Measurements from ENCODE around the gene PDCD4. TPM values are rescaled to one million over a fixed set of nuclear protein-coding genes. Genes with fewer than 3 reads are reported as not detected.

Gene PDCD4
- polyA plus RNA-seq, 1 of the 3 experiments (the other 2 are of a cell fraction) = 23.3 TPM

DNA sequence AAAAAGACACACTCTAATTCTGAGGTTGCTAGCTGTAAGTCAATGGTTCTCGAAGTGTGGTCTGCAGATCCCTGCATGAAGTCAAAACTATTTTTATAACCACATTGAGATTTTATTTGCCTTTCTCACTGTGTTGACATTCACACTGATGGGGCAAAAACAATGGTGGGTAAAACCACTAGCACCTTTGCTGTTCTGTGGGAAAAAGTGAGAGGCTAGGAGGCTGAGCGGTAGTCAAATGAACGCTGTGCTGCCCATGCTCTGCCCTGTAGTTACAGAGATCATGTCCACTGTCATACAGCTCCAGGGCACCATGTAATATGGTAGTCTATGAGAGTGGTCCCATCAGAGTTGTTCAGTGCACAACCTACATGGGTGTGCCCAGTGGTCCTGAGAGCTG lies 21.6 kb upstream of the PDCD4 start:
- TF ChIP-seq EP300 (IDR thresholded peaks at IDR 0.05; ENCODE audit: borderline replicate concordance in 1 of 2, low read depth in 1 of 2, low read length in 1 of 2) (no peak), USF2 (IDR thresholded peaks at IDR 0.05; ENCODE audit: borderline replicate concordance, low read depth, low read length) (no peak), SMC3 (IDR thresholded peaks at IDR 0.05; ENCODE audit: low read depth, low read length) (no peak), CHD2 (IDR thresholded peaks at IDR 0.05; ENCODE audit: low read length, partially characterized antibody) (no peak), POLR2AphosphoS5 (IDR thresholded peaks at IDR 0.05; ENCODE audit: low read depth, low read length) (no peak), TEAD4 (IDR thresholded peaks at IDR 0.05; ENCODE audit: borderline replicate concordance, insufficient read depth) (no peak), FOXJ3 (CRISPR knock-in tag; IDR thresholded peaks at IDR 0.05) (no peak), GATA2 (CRISPR knock-in tag; IDR thresholded peaks at IDR 0.05) (no peak), SIN3A (IDR thresholded peaks at IDR 0.05; ENCODE audit: borderline replicate concordance, low read depth, low read length) (no peak), RXRA (IDR thresholded peaks at IDR 0.05; ENCODE audit: borderline replicate concordance, low read depth) (no peak), RAD21 (IDR thresholded peaks at IDR 0.05; ENCODE audit: low read length) (no peak), FOXM1 (IDR thresholded peaks at IDR 0.05; ENCODE audit: low read depth) (no peak), USF1 (IDR thresholded peaks at IDR 0.05; ENCODE audit: borderline replicate concordance, low read depth) (no peak)
- TF ChIP-seq, protein P1, sequence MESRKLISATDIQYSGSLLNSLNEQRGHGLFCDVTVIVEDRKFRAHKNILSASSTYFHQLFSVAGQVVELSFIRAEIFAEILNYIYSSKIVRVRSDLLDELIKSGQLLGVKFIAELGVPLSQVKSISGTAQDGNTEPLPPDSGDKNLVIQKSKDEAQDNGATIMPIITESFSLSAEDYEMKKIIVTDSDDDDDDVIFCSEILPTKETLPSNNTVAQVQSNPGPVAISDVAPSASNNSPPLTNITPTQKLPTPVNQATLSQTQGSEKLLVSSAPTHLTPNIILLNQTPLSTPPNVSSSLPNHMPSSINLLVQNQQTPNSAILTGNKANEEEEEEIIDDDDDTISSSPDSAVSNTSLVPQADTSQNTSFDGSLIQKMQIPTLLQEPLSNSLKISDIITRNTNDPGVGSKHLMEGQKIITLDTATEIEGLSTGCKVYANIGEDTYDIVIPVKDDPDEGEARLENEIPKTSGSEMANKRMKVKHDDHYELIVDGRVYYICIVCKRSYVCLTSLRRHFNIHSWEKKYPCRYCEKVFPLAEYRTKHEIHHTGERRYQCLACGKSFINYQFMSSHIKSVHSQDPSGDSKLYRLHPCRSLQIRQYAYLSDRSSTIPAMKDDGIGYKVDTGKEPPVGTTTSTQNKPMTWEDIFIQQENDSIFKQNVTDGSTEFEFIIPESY (IDR thresholded peaks at IDR 0.05; ENCODE audit: borderline replicate concordance, low read depth) = no peak
- TF ChIP-seq, protein P2, sequence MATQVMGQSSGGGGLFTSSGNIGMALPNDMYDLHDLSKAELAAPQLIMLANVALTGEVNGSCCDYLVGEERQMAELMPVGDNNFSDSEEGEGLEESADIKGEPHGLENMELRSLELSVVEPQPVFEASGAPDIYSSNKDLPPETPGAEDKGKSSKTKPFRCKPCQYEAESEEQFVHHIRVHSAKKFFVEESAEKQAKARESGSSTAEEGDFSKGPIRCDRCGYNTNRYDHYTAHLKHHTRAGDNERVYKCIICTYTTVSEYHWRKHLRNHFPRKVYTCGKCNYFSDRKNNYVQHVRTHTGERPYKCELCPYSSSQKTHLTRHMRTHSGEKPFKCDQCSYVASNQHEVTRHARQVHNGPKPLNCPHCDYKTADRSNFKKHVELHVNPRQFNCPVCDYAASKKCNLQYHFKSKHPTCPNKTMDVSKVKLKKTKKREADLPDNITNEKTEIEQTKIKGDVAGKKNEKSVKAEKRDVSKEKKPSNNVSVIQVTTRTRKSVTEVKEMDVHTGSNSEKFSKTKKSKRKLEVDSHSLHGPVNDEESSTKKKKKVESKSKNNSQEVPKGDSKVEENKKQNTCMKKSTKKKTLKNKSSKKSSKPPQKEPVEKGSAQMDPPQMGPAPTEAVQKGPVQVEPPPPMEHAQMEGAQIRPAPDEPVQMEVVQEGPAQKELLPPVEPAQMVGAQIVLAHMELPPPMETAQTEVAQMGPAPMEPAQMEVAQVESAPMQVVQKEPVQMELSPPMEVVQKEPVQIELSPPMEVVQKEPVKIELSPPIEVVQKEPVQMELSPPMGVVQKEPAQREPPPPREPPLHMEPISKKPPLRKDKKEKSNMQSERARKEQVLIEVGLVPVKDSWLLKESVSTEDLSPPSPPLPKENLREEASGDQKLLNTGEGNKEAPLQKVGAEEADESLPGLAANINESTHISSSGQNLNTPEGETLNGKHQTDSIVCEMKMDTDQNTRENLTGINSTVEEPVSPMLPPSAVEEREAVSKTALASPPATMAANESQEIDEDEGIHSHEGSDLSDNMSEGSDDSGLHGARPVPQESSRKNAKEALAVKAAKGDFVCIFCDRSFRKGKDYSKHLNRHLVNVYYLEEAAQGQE (IDR thresholded peaks at IDR 0.05; ENCODE audit: low read depth, low read length) = no peak
- CTCF ChIA-PET = interaction anchor here (1.1 kb wide), 1 partner anchor 46 kb away, joined by 3 read pairs; no protein-coding TSS in a partner anchor
- no peak overlapping the region for H3K9ac ChIP-seq
- POLR2A ChIA-PET = no interaction called here
- 95% methylated on average over 3 of the region's 3 CpGs for WGBS (ENCODE audit: low lambda C conversion rate)
- H3K9me2 ChIP-seq = no peaks in the 10 kb centered on the region
- no peaks in the 10 kb centered on the region for H3F3A ChIP-seq (replicated peaks; ENCODE audit: insufficient read depth)
- H3K4me3 ChIP-seq (ENCODE audit: low read depth in 2 of 2, low read length in 1 of 2) = no peak overlapping the region
- H3K4me2 ChIP-seq = no peak overlapping the region
- no peak overlapping the region for H3K27ac ChIP-seq (ENCODE audit: low read depth in 2 of 2, low read length in 1 of 2)
- H3K79me2 ChIP-seq (ENCODE audit: insufficient read depth) = no peaks in the 10 kb centered on the region
- H3K9me3 ChIP-seq = no peaks in the 10 kb centered on the region
- no peaks in the 10 kb centered on the region for H3K27me3 ChIP-seq (ENCODE audit: insufficient read depth)
- no peaks in the 10 kb centered on the region for H3K36me3 ChIP-seq (replicated peaks in 1 of 2; ENCODE audit: control insufficient read depth in 1 of 2, insufficient read depth in 2 of 2, low read length in 1 of 2)
- DNase-seq = no peak
- no peak overlapping the region for H2AFZ ChIP-seq (ENCODE audit: low read depth)
- H4K20me1 ChIP-seq (ENCODE audit: insufficient read depth) = no peaks in the 10 kb centered on the region
- peaks cover 0 to 20% of the 10 kb centered on the region in 2 experiments; a peak in 2 of 4 replicates for H3K4me1 ChIP-seq (ENCODE audit: control insufficient read depth in 1 of 2, insufficient read depth in 2 of 2, low read depth in 1 of 2, low read length in 1 of 2)

Data from SK-N-SH (cell line).